Endothelial cell (in vitro differentiated cells): Measurements from ENCODE around the gene HIVEP3. TPM values are rescaled to one million over a fixed set of nuclear protein-coding genes. Genes with fewer than 3 reads are reported as not detected.

Experiments used
- DNase-seq: peaks from one replicate; pipeline ENCODE4 v3.0.0; 2021; ENCODE audit warnings: low spot score
- H3K27ac Mint-ChIP-seq: one replicate; pipeline ENCODE4 v1.8.0; 2021; ENCODE audit warnings: mixed read lengths, inconsistent platforms; ENCODE audit not compliant: unreplicated experiment
- H3K27me3 Mint-ChIP-seq: one replicate; pipeline ENCODE4 v1.8.0; 2021; ENCODE audit warnings: mild to moderate bottlenecking, moderate library complexity, mixed read lengths, inconsistent platforms; ENCODE audit not compliant: unreplicated experiment
- H3K36me3 Mint-ChIP-seq: one replicate; pipeline ENCODE4 v1.8.0; 2021; ENCODE audit warnings: mild to moderate bottlenecking, low read depth, mixed read lengths, inconsistent platforms; ENCODE audit not compliant: unreplicated experiment
- H3K4me1 Mint-ChIP-seq: one replicate; pipeline ENCODE4 v1.8.0; 2021; ENCODE audit warnings: mild to moderate bottlenecking, mixed read lengths, inconsistent platforms; ENCODE audit not compliant: unreplicated experiment
- H3K4me3 Mint-ChIP-seq: one replicate; pipeline ENCODE4 v1.8.0; 2021; ENCODE audit warnings: mild to moderate bottlenecking, mixed read lengths, inconsistent platforms; ENCODE audit not compliant: unreplicated experiment
- H3K9me3 Mint-ChIP-seq: one replicate; pipeline ENCODE4 v1.8.0; 2021; ENCODE audit warnings: mixed read lengths, inconsistent platforms; ENCODE audit not compliant: unreplicated experiment
- CTCF ChIP-seq: fragments of 200-600 bp; sonication (generic); IDR thresholded peaks from one replicate; pipeline ENCODE4 v1.5.0; 2021; ENCODE audit warnings: antibody characterized with exemption; ENCODE audit not compliant: unreplicated experiment
- total RNA-seq: library from RNA; stranded (reverse); fragmentation: NEBNext Ultra II Directional; extraction: Animal tissue kit (Norgen Biotek cat#: 25700); gene quantifications from one replicate; pipeline ENCODE4 v1.2.1, GENCODE V29; 2021; ENCODE audit not compliant: unreplicated experiment

Gene HIVEP3
- total RNA-seq, 1 donor from 2014 or later: 8.9 TPM

GRCh38 chr1:41691424-41691823 is 227.3 kb downstream of the HIVEP3 start:
- H3K9me3 Mint-ChIP-seq: no peaks in the 10 kb centered on the region
- DNase-seq: no peak
- TF ChIP-seq CTCF: no peak
- H3K4me3 Mint-ChIP-seq: no peak overlapping the region
- no peaks in the 10 kb centered on the region for H3K36me3 Mint-ChIP-seq
- no peaks in the 10 kb centered on the region for H3K4me1 Mint-ChIP-seq
- H3K27me3 Mint-ChIP-seq: no peaks in the 10 kb centered on the region
- no peak overlapping the region for H3K27ac Mint-ChIP-seq

- no peaks in the 10 kb centered on the region for H3K9me3 Mint-ChIP-seq
- no peak for DNase-seq
- no peaks in the 10 kb centered on the region for H3K27me3 Mint-ChIP-seq
- no peak overlapping the region for H3K4me3 Mint-ChIP-seq
- TF ChIP-seq CTCF: no peak
- H3K36me3 Mint-ChIP-seq: no peaks in the 10 kb centered on the region
- peaks cover 1% of the 10 kb centered on the region for H3K4me1 Mint-ChIP-seq
- no peak overlapping the region for H3K27ac Mint-ChIP-seq
These were observed 228.4 kb downstream of the HIVEP3 start for GRCh38 chr1:41690331-41690730.

GRCh38 chr1:41689558-41689981 is 229.2 kb downstream of the HIVEP3 start:
- no peak for DNase-seq
- Mint-ChIP-seq H3K36me3 (no peaks in the 10 kb centered on the region), H3K9me3 (no peaks in the 10 kb centered on the region), H3K4me1 (peaks cover 9% of the 10 kb centered on the region), H3K27me3 (no peaks in the 10 kb centered on the region), H3K4me3 (no peak overlapping the region), H3K27ac (no peak overlapping the region)
- TF ChIP-seq CTCF: no peak

- TF ChIP-seq CTCF: no peak
- Mint-ChIP-seq H3K4me3 (no peak overlapping the region), H3K4me1 (peaks cover 13% of the 10 kb centered on the region), H3K27me3 (no peaks in the 10 kb centered on the region), H3K9me3 (no peaks in the 10 kb centered on the region), H3K27ac (no peak overlapping the region), H3K36me3 (no peaks in the 10 kb centered on the region)
- DNase-seq: no peak
These were observed 229.6 kb downstream of the HIVEP3 start for GRCh38 chr1:41689139-41689538.

GRCh38 chr1:41687007-41687406 is 231.7 kb downstream of the HIVEP3 start:
- Mint-ChIP-seq H3K36me3 (no peaks in the 10 kb centered on the region), H3K4me1 (peaks cover 19% of the 10 kb centered on the region), H3K4me3 (no peak overlapping the region), H3K9me3 (no peaks in the 10 kb centered on the region), H3K27me3 (no peaks in the 10 kb centered on the region), H3K27ac (no peak overlapping the region)
- no peak for DNase-seq
- TF ChIP-seq CTCF: no peak
